ENCODE data around the gene KLHL2.

The KLHL2 gene

GRCh38 chr4:165351359-165352130 lies 144.2 kb downstream of the KLHL2 start:
- DNase-seq (ENCODE audit: low spot score): no peak
- TF ChIP-seq CTCF (IDR thresholded peaks at IDR 0.05; ENCODE audit: borderline replicate concordance, control extremely low read depth, extremely low read depth, insufficient read depth, missing control alignments): no peak

GRCh38 chr4:165355900-165356300 lies 148.5 kb downstream of the KLHL2 start:
- peak; percentile 29 for TF ChIP-seq CTCF (IDR thresholded peaks at IDR 0.05; ENCODE audit: borderline replicate concordance, control extremely low read depth, extremely low read depth, insufficient read depth, missing control alignments)
- in situ Hi-C loops (cut with MboI; ENCODE audit: low sequenced_read_pairs, unreplicated experiment): no loop called here
- peak; percentile 11 for DNase-seq (ENCODE audit: low spot score)

More at GRCh38 chr4:165351359-165352130, 144.2 kb downstream of the KLHL2 start:
- in situ Hi-C loops (cut with MboI; ENCODE audit: low sequenced_read_pairs, unreplicated experiment): no loop called here

- DNase-seq (ENCODE audit: low spot score): no peak
- in situ Hi-C loops (cut with MboI; ENCODE audit: low sequenced_read_pairs, unreplicated experiment): no loop called here
- no peak for TF ChIP-seq CTCF (IDR thresholded peaks at IDR 0.05; ENCODE audit: borderline replicate concordance, control extremely low read depth, extremely low read depth, insufficient read depth, missing control alignments)
These were observed 152.1 kb downstream of the KLHL2 start for GRCh38 chr4:165359506-165359905.

- in situ Hi-C loops (cut with MboI; ENCODE audit: low sequenced_read_pairs, unreplicated experiment): no loop called here
- DNase-seq (ENCODE audit: low spot score): no peak
- no peak for TF ChIP-seq CTCF (IDR thresholded peaks at IDR 0.05; ENCODE audit: borderline replicate concordance, control extremely low read depth, extremely low read depth, insufficient read depth, missing control alignments)
These were observed 152.8 kb downstream of the KLHL2 start for GRCh38 chr4:165360041-165360695.

GRCh38 chr4:165360985-165361670 lies 153.8 kb downstream of the KLHL2 start:
- TF ChIP-seq CTCF (IDR thresholded peaks at IDR 0.05; ENCODE audit: borderline replicate concordance, control extremely low read depth, extremely low read depth, insufficient read depth, missing control alignments): no peak
- no peak for DNase-seq (ENCODE audit: low spot score)
- in situ Hi-C loops (cut with MboI; ENCODE audit: low sequenced_read_pairs, unreplicated experiment): no loop called here

GRCh38 chr4:165361810-165362209 lies 154.4 kb downstream of the KLHL2 start:
- TF ChIP-seq CTCF (IDR thresholded peaks at IDR 0.05; ENCODE audit: borderline replicate concordance, control extremely low read depth, extremely low read depth, insufficient read depth, missing control alignments): no peak
- DNase-seq (ENCODE audit: low spot score): no peak
- in situ Hi-C loops (cut with MboI; ENCODE audit: low sequenced_read_pairs, unreplicated experiment): no loop called here

Data from GM13976 (cell line).